Lung microvascular endothelial cell (primary cell): ENCODE measurements around the gene CDADC1. TPM values are rescaled to one million over a fixed set of nuclear protein-coding genes. Genes with fewer than 3 reads are reported as not detected.
"Not testable (repeated sequence)": the region's sequence is repeated elsewhere in the genome, so short reads cannot be mapped to it uniquely, and the experiment has no call there.

ENCODE experiments used
- DNase-seq, 2 donors: peaks; one replicate each; pipeline versions ENCODE4 v3.0.0 to v3.0.0-alpha.2; 2010; ENCODE audit warnings: low read depth in 2 of 2
- total RNA-seq: library from RNA; depleted of rRNA; stranded (reverse); fragments of >200 nt; gene quantifications from 2 replicates; pipeline ENCODE4 v1.2.1, GENCODE V29; 2014

Gene CDADC1
- total RNA-seq, 1 donor from 2014 or later, result 2.2 TPM

- peak; percentile 89 to 92 for DNase-seq
These were observed 45.2 kb downstream of the CDADC1 start for GRCh38 chr13:49292742-49293486.

- not testable (repeated sequence) for DNase-seq
These were observed 47.0 kb downstream of the CDADC1 start for GRCh38 chr13:49294723-49295122.

- no peak for DNase-seq
These were observed 47.5 kb downstream of the CDADC1 start for GRCh38 chr13:49295244-49295643.

- no peak for DNase-seq
These were observed 48.9 kb downstream of the CDADC1 start for GRCh38 chr13:49296659-49297058.

GRCh38 chr13:49297338-49297737 is 49.6 kb downstream of the CDADC1 start:
- no peak for DNase-seq

GRCh38 chr13:49298416-49298815 is 50.7 kb downstream of the CDADC1 start:
- no peak for DNase-seq

GRCh38 chr13:49298903-49299605 is 51.3 kb downstream of the CDADC1 start:
- DNase-seq, result no peak

GRCh38 chr13:49300276-49300675 is 52.6 kb downstream of the CDADC1 start:
- no peak for DNase-seq

- peak; percentile 76 to 82 for DNase-seq
These were observed 53.2 kb downstream of the CDADC1 start for GRCh38 chr13:49300739-49301589.

GRCh38 chr13:49302222-49302621 is 54.5 kb downstream of the CDADC1 start:
- DNase-seq, result no peak

- no peak for DNase-seq
These were observed 55.1 kb downstream of the CDADC1 start for GRCh38 chr13:49302817-49303216.

GRCh38 chr13:49303533-49304252 is 56.0 kb downstream of the CDADC1 start:
- peak; percentile 52 to 74 for DNase-seq

GRCh38 chr13:49304356-49304755 is 56.6 kb downstream of the CDADC1 start:
- no peak for DNase-seq

- DNase-seq, result no peak
These were observed 57.3 kb downstream of the CDADC1 start for GRCh38 chr13:49304763-49305700.

- DNase-seq, result no peak
These were observed 58.2 kb downstream of the CDADC1 start for GRCh38 chr13:49305792-49306425.

- DNase-seq, result no peak
These were observed 59.6 kb downstream of the CDADC1 start for GRCh38 chr13:49307365-49307764.

- DNase-seq, result peak in 1 of 2 donors; percentile 18
These were observed 60.6 kb downstream of the CDADC1 start for GRCh38 chr13:49308097-49308875.

- peak in 1 of 2 donors; percentile 42 for DNase-seq
These were observed 61.2 kb downstream of the CDADC1 start for GRCh38 chr13:49308921-49309408.

GRCh38 chr13:49310251-49310650 is 62.5 kb downstream of the CDADC1 start:
- DNase-seq, result no peak
